H1 (cell line): ENCODE results near the gene KRTAP19-8. TPM values are rescaled to one million over a fixed set of nuclear protein-coding genes. Genes with fewer than 3 reads are reported as not detected.

Source experiments
- ZNF274 ChIP-seq: IDR thresholded peaks from 2 replicates; pipeline ENCODE4 v1.7.0; 2012; ENCODE audit warnings: low read length, borderline replicate concordance; ENCODE audit errors: extremely low read depth
- polyA plus RNA-seq, 7 experiments: library from polyadenylated mRNA; depleted of rRNA in 3 of 7; stranded (reverse) in 5 of 7; unstranded in 2 of 7; fragments of >200 nt in 5 of 7; fragments of 200-250 nt in 2 of 7; gene quantifications; 1 replicate in 5 of 7; 2 replicates in 1 of 7; 4 replicates in 1 of 7; pipeline versions ENCODE4 v1.2.1 to v1.2.3, GENCODE V29; 2011 to 2013; ENCODE audit warnings: missing spikeins in 2 of 7, mixed read lengths in 2 of 7
- total RNA-seq: library from RNA; stranded (reverse); fragmentation: NEBNext Ultra II Directional; extraction: Animal tissue kit (Norgen Biotek cat#: 25700); gene quantifications from 2 replicates; pipeline ENCODE4 v1.2.1, GENCODE V29; 2021

KRTAP19-8 gene
- total and polyA plus RNA-seq, 2 of the 8 experiments (the other 6 are each of a cell fraction or from before 2014, with no cell fraction given), result not detected

- no peak for TF ChIP-seq ZNF274
These were observed 46.4 kb upstream of the KRTAP19-8 start (continued) for GRCh38 chr21:31084689-31085088.
